Measurements from ENCODE around the gene SERINC5.
"Not testable (repeated sequence)": the region's sequence is repeated elsewhere in the genome, so short reads cannot be mapped to it uniquely, and the experiment has no call there.

SERINC5 gene

GRCh38 chr5:80187421-80188090, 68.3 kb downstream of the SERINC5 start:
- Histone ChIP-seq H3K36me3 (ENCODE audit: control insufficient read depth, insufficient read depth, low read length) (no peaks in the 10 kb centered on the region), H3K4me3 (ENCODE audit: low read depth, low read length) (no peak overlapping the region), H3K4me1 (ENCODE audit: control insufficient read depth, insufficient read depth, low read length) (peaks cover 83% of the 10 kb centered on the region), H3K9ac (ENCODE audit: low read length) (peak overlapping the region; percentile 14), H3K27me3 (ENCODE audit: control insufficient read depth, insufficient read depth, low read length) (no peaks in the 10 kb centered on the region), H3K27ac (ENCODE audit: low read depth, low read length) (peak overlapping the region; percentile 98), H3K9me3 (ENCODE audit: control insufficient read depth, insufficient read depth, low read depth, low read length) (no peaks in the 10 kb centered on the region)

GRCh38 chr5:80185535-80185934, 70.3 kb downstream of the SERINC5 start:
- peaks cover 83% of the 10 kb centered on the region for H3K4me1 ChIP-seq (ENCODE audit: control insufficient read depth, insufficient read depth, low read length)
- not testable (repeated sequence) for H3K27me3 ChIP-seq (ENCODE audit: control insufficient read depth, insufficient read depth, low read length); H3K9me3 ChIP-seq (ENCODE audit: control insufficient read depth, insufficient read depth, low read depth, low read length); H3K36me3 ChIP-seq (ENCODE audit: control insufficient read depth, insufficient read depth, low read length)
- peak overlapping the region; percentile 98 for H3K27ac ChIP-seq (ENCODE audit: low read depth, low read length)
- H3K4me3 ChIP-seq (ENCODE audit: low read depth, low read length): peak overlapping the region; percentile 2; the same call in 1 of the 2 replicates
- peak overlapping the region; percentile 94 for H3K9ac ChIP-seq (ENCODE audit: low read length)

- Histone ChIP-seq H3K36me3 (ENCODE audit: control insufficient read depth, insufficient read depth, low read length) (peaks cover 7% of the 10 kb centered on the region; the same call in 1 of the 2 replicates), H3K27me3 (ENCODE audit: control insufficient read depth, insufficient read depth, low read length) (no peaks in the 10 kb centered on the region), H3K27ac (ENCODE audit: low read depth, low read length) (peak overlapping the region; percentile 92), H3K9me3 (ENCODE audit: control insufficient read depth, insufficient read depth, low read depth, low read length) (no peaks in the 10 kb centered on the region), H3K9ac (ENCODE audit: low read length) (peak overlapping the region; percentile 94), H3K4me1 (ENCODE audit: control insufficient read depth, insufficient read depth, low read length) (peaks cover 82% of the 10 kb centered on the region), H3K4me3 (ENCODE audit: low read depth, low read length) (peak overlapping the region; percentile 2; the same call in 1 of the 2 replicates)
These were observed 70.8 kb downstream of the SERINC5 start for GRCh38 chr5:80185095-80185494.

- Histone ChIP-seq H3K27ac (ENCODE audit: low read depth, low read length) (peak overlapping the region; percentile 92), H3K4me1 (ENCODE audit: control insufficient read depth, insufficient read depth, low read length) (peaks cover 76% of the 10 kb centered on the region), H3K4me3 (ENCODE audit: low read depth, low read length) (peak overlapping the region; percentile 25; the same call in 1 of the 2 replicates), H3K9me3 (ENCODE audit: control insufficient read depth, insufficient read depth, low read depth, low read length) (no peaks in the 10 kb centered on the region), H3K36me3 (ENCODE audit: control insufficient read depth, insufficient read depth, low read length) (peaks cover 11% of the 10 kb centered on the region), H3K27me3 (ENCODE audit: control insufficient read depth, insufficient read depth, low read length) (no peaks in the 10 kb centered on the region), H3K9ac (ENCODE audit: low read length) (peak overlapping the region; percentile 94)
These were observed 71.4 kb downstream of the SERINC5 start for GRCh38 chr5:80184235-80185023.

- peak overlapping the region; percentile 94 for H3K9ac ChIP-seq (ENCODE audit: low read length)
- not testable (repeated sequence) for H3K27me3 ChIP-seq (ENCODE audit: control insufficient read depth, insufficient read depth, low read length); H3K9me3 ChIP-seq (ENCODE audit: control insufficient read depth, insufficient read depth, low read depth, low read length)
- H3K27ac ChIP-seq (ENCODE audit: low read depth, low read length): peak overlapping the region; percentile 92
- H3K4me3 ChIP-seq (ENCODE audit: low read depth, low read length): peak overlapping the region; percentile 25; the same call in 1 of the 2 replicates
- peaks cover 70% of the 10 kb centered on the region for H3K4me1 ChIP-seq (ENCODE audit: control insufficient read depth, insufficient read depth, low read length)
- H3K36me3 ChIP-seq (ENCODE audit: control insufficient read depth, insufficient read depth, low read length): peaks cover 12% of the 10 kb centered on the region
These were observed 72.1 kb downstream of the SERINC5 start for GRCh38 chr5:80183728-80184234.

- H3K36me3 ChIP-seq (ENCODE audit: control insufficient read depth, insufficient read depth, low read length): peaks cover 12% of the 10 kb centered on the region
- peaks cover 65% of the 10 kb centered on the region for H3K4me1 ChIP-seq (ENCODE audit: control insufficient read depth, insufficient read depth, low read length)
- H3K9me3 ChIP-seq (ENCODE audit: control insufficient read depth, insufficient read depth, low read depth, low read length): no peaks in the 10 kb centered on the region
- H3K27ac ChIP-seq (ENCODE audit: low read depth, low read length): peak overlapping the region; percentile 88
- peak overlapping the region; percentile 84 for H3K9ac ChIP-seq (ENCODE audit: low read length)
- H3K27me3 ChIP-seq (ENCODE audit: control insufficient read depth, insufficient read depth, low read length): no peaks in the 10 kb centered on the region
- no peak overlapping the region; the same call in 1 of the 2 replicates for H3K4me3 ChIP-seq (ENCODE audit: low read depth, low read length)
These were observed 72.9 kb downstream of the SERINC5 start for GRCh38 chr5:80182809-80183580.

- Histone ChIP-seq H3K9ac (ENCODE audit: low read length) (peak overlapping the region; percentile 0), H3K4me1 (ENCODE audit: control insufficient read depth, insufficient read depth, low read length) (peaks cover 53% of the 10 kb centered on the region), H3K27ac (ENCODE audit: low read depth, low read length) (peak overlapping the region; percentile 3; the same call in 1 of the 2 replicates), H3K36me3 (ENCODE audit: control insufficient read depth, insufficient read depth, low read length) (peaks cover 25% of the 10 kb centered on the region), H3K9me3 (ENCODE audit: control insufficient read depth, insufficient read depth, low read depth, low read length) (no peaks in the 10 kb centered on the region), H3K4me3 (ENCODE audit: low read depth, low read length) (no peak overlapping the region), H3K27me3 (ENCODE audit: control insufficient read depth, insufficient read depth, low read length) (no peaks in the 10 kb centered on the region)
These were observed 74.1 kb downstream of the SERINC5 start for GRCh38 chr5:80181618-80182211.

GRCh38 chr5:80177236-80177635, 78.6 kb downstream of the SERINC5 start:
- H3K4me1 ChIP-seq (ENCODE audit: control insufficient read depth, insufficient read depth, low read length): peaks cover 35% of the 10 kb centered on the region
- no peaks in the 10 kb centered on the region for H3K27me3 ChIP-seq (ENCODE audit: control insufficient read depth, insufficient read depth, low read length)
- no peak overlapping the region for H3K9ac ChIP-seq (ENCODE audit: low read length)
- H3K9me3 ChIP-seq (ENCODE audit: control insufficient read depth, insufficient read depth, low read depth, low read length): no peaks in the 10 kb centered on the region
- H3K36me3 ChIP-seq (ENCODE audit: control insufficient read depth, insufficient read depth, low read length): peaks cover 57% of the 10 kb centered on the region
- H3K27ac ChIP-seq (ENCODE audit: low read depth, low read length): no peak overlapping the region
- no peak overlapping the region for H3K4me3 ChIP-seq (ENCODE audit: low read depth, low read length)

GRCh38 chr5:80175337-80175736, 80.5 kb downstream of the SERINC5 start:
- Histone ChIP-seq H3K36me3 (ENCODE audit: control insufficient read depth, insufficient read depth, low read length) (peaks cover 67% of the 10 kb centered on the region), H3K27me3 (ENCODE audit: control insufficient read depth, insufficient read depth, low read length) (no peaks in the 10 kb centered on the region), H3K4me1 (ENCODE audit: control insufficient read depth, insufficient read depth, low read length) (peaks cover 16% of the 10 kb centered on the region), H3K27ac (ENCODE audit: low read depth, low read length) (no peak overlapping the region), H3K9ac (ENCODE audit: low read length) (no peak overlapping the region), H3K9me3 (ENCODE audit: control insufficient read depth, insufficient read depth, low read depth, low read length) (no peaks in the 10 kb centered on the region), H3K4me3 (ENCODE audit: low read depth, low read length) (no peak overlapping the region)

- no peak overlapping the region for H3K9ac ChIP-seq (ENCODE audit: low read length)
- H3K9me3 ChIP-seq (ENCODE audit: control insufficient read depth, insufficient read depth, low read depth, low read length): no peaks in the 10 kb centered on the region
- no peaks in the 10 kb centered on the region for H3K27me3 ChIP-seq (ENCODE audit: control insufficient read depth, insufficient read depth, low read length)
- no peak overlapping the region for H3K27ac ChIP-seq (ENCODE audit: low read depth, low read length)
- peaks cover 72% of the 10 kb centered on the region for H3K36me3 ChIP-seq (ENCODE audit: control insufficient read depth, insufficient read depth, low read length)
- no peak overlapping the region for H3K4me3 ChIP-seq (ENCODE audit: low read depth, low read length)
- H3K4me1 ChIP-seq (ENCODE audit: control insufficient read depth, insufficient read depth, low read length): peaks cover 15% of the 10 kb centered on the region
These were observed 81.1 kb downstream of the SERINC5 start for GRCh38 chr5:80174790-80175189.
